ENCODE data around the gene RALBP1.
"Not testable (repeated sequence)": the region's sequence is repeated elsewhere in the genome, so short reads cannot be mapped to it uniquely, and the experiment has no call there.

RALBP1 gene

DNA sequence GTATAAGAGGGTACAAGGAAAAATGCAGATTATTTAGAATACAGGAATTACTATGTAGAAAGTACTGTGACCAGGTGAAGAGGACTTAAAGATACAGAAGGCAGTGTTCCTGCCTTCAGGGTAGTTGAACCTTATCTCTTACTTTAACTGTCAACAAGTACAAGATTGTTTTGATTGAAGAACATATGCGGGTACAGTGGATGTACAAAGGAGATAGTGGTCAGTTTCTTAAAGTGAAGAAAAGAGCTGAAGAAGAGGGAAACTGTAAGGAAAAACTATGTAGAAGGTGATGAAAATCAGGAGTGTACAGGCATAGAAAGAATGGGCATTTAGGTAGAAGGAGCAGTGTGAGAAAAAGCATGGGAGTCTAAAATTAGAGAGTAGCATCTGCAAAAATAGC, 2.2 kb downstream of the RALBP1 start:
- TF ChIP-seq, protein P1, sequence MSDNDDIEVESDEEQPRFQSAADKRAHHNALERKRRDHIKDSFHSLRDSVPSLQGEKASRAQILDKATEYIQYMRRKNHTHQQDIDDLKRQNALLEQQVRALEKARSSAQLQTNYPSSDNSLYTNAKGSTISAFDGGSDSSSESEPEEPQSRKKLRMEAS (IDR thresholded peaks at IDR 0.05; ENCODE audit: low read depth, low read length) = no peak
- TF ChIP-seq, protein P2, sequence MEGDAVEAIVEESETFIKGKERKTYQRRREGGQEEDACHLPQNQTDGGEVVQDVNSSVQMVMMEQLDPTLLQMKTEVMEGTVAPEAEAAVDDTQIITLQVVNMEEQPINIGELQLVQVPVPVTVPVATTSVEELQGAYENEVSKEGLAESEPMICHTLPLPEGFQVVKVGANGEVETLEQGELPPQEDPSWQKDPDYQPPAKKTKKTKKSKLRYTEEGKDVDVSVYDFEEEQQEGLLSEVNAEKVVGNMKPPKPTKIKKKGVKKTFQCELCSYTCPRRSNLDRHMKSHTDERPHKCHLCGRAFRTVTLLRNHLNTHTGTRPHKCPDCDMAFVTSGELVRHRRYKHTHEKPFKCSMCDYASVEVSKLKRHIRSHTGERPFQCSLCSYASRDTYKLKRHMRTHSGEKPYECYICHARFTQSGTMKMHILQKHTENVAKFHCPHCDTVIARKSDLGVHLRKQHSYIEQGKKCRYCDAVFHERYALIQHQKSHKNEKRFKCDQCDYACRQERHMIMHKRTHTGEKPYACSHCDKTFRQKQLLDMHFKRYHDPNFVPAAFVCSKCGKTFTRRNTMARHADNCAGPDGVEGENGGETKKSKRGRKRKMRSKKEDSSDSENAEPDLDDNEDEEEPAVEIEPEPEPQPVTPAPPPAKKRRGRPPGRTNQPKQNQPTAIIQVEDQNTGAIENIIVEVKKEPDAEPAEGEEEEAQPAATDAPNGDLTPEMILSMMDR (IDR thresholded peaks at IDR 0.05; ENCODE audit: low read depth, low read length) = no peak
- TF ChIP-seq MYC (IDR thresholded peaks at IDR 0.05; ENCODE audit: low read depth, low read length) = no peak
- TF ChIP-seq POLR2A (IDR thresholded peaks at IDR 0.05; ENCODE audit: extremely low read depth, insufficient read length) = no peak
- H3K4me3 ChIP-seq (ENCODE audit: low read depth, low read length) = peak overlapping the region; percentile 96
- DNase-seq (ENCODE audit: low read depth) = no peak

DNA sequence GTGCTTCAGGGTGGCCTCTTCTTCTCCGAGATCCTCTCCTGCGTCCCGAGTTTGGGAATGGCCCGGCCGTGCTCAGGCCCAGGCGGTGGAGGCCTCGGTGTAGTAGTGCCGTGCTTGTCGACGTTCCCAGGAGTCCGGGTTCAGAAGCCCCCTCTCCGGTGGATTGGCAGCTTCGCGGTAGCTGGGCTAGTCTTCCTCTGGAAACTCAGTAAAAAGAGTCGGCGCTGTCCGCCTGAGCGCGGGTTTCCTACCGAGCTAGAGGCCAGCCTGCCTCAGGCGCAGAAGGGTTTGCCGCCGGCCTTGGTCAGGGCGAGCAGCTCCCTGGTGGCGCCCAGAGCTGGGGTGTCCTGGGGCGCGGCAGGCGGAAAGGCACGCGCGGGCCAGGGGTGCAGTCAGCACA, 3.2 kb downstream of the RALBP1 start:
- no peak overlapping the region for H3K4me3 ChIP-seq (ENCODE audit: low read depth, low read length)
- DNase-seq (ENCODE audit: low read depth) = no peak
- TF ChIP-seq, protein P1 (IDR thresholded peaks at IDR 0.05; ENCODE audit: low read depth, low read length) = no peak
- no peak for TF ChIP-seq POLR2A (IDR thresholded peaks at IDR 0.05; ENCODE audit: extremely low read depth, insufficient read length)
- TF ChIP-seq, protein P2 (IDR thresholded peaks at IDR 0.05; ENCODE audit: low read depth, low read length) = no peak
- no peak for TF ChIP-seq MYC (IDR thresholded peaks at IDR 0.05; ENCODE audit: low read depth, low read length)

DNA sequence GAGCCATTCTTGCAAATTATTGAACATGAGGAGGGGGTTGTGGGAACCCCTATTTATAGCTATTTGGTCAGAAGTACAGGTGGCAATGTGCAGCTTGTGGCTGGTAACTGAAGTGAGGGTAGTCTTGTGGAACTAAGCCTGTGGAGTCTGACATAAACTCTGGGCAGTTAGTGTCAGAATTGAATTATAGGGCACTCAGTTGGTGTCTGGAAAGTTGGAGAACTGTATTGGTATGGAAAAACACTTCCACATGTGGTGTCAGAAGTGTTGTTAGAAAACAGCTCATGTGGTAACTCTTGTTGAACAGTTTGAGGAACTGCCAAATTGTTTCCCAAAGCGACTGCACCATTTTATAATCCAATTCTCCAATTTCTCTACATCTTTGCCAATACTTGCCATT, 7.5 kb downstream of the RALBP1 start:
- TF ChIP-seq POLR2A (IDR thresholded peaks at IDR 0.05; ENCODE audit: extremely low read depth, insufficient read length) = no peak
- TF ChIP-seq, protein P1 (IDR thresholded peaks at IDR 0.05; ENCODE audit: low read depth, low read length) = no peak
- TF ChIP-seq, protein P2 (IDR thresholded peaks at IDR 0.05; ENCODE audit: low read depth, low read length) = no peak
- no peak for TF ChIP-seq MYC (IDR thresholded peaks at IDR 0.05; ENCODE audit: low read depth, low read length)
- no peak overlapping the region for H3K4me3 ChIP-seq (ENCODE audit: low read depth, low read length)
- peak; percentile 10 for DNase-seq (ENCODE audit: low read depth)

DNA sequence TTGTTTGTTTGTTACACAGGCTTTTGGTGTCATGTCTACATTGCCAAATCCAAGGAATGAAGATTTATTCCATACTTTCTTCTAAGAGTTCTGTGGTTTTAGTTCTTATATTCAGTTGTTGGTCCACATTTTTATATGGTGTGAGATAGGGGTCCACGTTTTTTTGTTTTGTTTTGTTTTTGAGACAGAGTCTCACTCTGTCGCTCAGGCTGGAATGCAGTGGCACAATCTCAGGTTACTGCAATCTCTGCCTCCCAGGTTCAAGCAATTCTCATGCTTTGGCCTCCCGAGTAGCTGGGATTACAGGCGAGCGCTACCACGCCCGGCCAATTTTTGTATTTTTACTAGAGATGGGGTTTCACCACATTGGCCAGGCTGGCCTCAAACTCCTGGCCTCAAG, 8.2 kb downstream of the RALBP1 start:
- no peak overlapping the region for H3K4me3 ChIP-seq (ENCODE audit: low read depth, low read length)
- DNase-seq (ENCODE audit: low read depth) = no peak
- TF ChIP-seq, protein P1 (IDR thresholded peaks at IDR 0.05; ENCODE audit: low read depth, low read length) = no peak
- TF ChIP-seq POLR2A (IDR thresholded peaks at IDR 0.05; ENCODE audit: extremely low read depth, insufficient read length) = no peak
- TF ChIP-seq, protein P2 (IDR thresholded peaks at IDR 0.05; ENCODE audit: low read depth, low read length) = no peak

DNA sequence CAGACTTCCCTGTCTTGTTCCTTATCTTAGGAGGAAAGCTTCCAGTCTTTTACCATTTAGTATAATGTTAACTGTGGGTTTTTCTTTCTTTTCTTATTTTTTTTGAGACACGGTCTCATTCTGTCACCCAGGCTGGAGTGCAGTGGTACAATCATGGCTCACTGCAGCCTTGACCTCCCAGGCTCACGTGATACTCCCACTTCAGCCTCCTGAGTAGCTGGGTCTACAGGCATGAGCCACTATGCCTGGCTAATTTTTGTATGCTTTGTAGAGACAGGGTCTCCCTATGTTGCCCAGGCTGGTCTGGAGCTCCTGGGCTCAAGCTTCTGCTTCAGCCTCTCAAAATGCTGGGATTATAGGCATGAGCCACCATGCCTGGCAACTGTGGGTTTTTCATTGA, 9.5 kb downstream of the RALBP1 start:
- H3K4me3 ChIP-seq (ENCODE audit: low read depth, low read length); DNase-seq (ENCODE audit: low read depth): not testable (repeated sequence)

DNA sequence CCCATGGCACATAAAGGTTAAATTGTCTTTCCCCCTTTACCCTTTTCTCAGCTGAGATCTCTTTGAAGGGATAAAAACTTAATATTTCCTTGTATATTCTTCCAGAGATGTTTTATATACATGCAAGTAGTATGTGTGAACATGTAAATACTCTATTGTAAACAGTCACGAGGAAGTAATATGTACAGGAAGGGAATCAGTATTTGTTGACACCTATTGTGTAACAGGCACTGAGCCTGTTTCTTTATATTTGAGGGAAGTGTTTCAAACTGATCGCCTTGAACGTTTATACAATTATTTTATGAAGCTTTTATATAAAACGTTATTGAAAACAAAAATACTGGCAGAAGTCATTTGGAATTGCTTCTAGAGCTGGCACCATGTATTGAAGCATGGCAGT, 13.2 kb downstream of the RALBP1 start:
- H3K4me3 ChIP-seq (ENCODE audit: low read depth, low read length) = no peak overlapping the region
- peak; percentile 12 for DNase-seq (ENCODE audit: low read depth)
- no peak for TF ChIP-seq MYC (IDR thresholded peaks at IDR 0.05; ENCODE audit: low read depth, low read length)
- TF ChIP-seq, protein P2 (IDR thresholded peaks at IDR 0.05; ENCODE audit: low read depth, low read length) = no peak
- TF ChIP-seq POLR2A (IDR thresholded peaks at IDR 0.05; ENCODE audit: extremely low read depth, insufficient read length) = no peak
- TF ChIP-seq, protein P1 (IDR thresholded peaks at IDR 0.05; ENCODE audit: low read depth, low read length) = no peak
